ENCODE data around the gene CIDEC. TPM values are rescaled to one million over a fixed set of nuclear protein-coding genes. Genes with fewer than 3 reads are reported as not detected.

Gene CIDEC
- total and polyA plus RNA-seq, 9 of the 15 experiments (the other 6 are each of a cell fraction or from before 2014, with no cell fraction given): not detected

DNA sequence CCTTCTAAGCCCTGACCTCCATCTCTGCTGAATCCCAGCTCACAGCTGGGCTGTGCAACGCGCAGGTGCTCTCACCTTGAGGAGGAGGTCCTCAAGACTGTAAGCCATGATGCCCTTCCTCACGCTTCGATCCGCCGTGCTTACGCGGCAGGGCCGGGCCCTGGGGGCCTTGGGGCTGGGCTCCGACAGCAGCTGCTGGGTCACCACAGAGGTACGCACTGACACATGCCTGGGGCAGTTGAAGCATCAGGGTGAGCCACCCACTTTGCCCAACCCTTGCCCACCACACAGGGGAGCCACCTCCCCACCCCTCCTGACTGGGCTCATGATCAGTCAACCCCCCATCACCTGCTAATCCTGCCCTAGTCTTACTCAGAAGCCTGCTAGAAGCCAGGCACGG lies 3.1 kb downstream of the CIDEC start (continued):
- TF ChIP-seq CBX2 (IDR thresholded peaks at IDR 0.05; ENCODE audit: insufficient read depth, low read length, poor library complexity, severe bottlenecking) (no peak), PYGO2 (tag; IDR thresholded peaks at IDR 0.05) (no peak), RHOXF2B (CRISPR knock-in tag; conservative IDR thresholded peaks at IDR 0.05) (no peak), SIN3B (IDR thresholded peaks at IDR 0.05; ENCODE audit: low read depth) (no peak), ZNF655 (CRISPR knock-in tag; IDR thresholded peaks at IDR 0.05) (no peak), MAFK (IDR thresholded peaks at IDR 0.05; ENCODE audit: low read length) (no peak), C11orf30 (IDR thresholded peaks at IDR 0.05; ENCODE audit: low read depth) (no peak), RFX7 (CRISPR knock-in tag; IDR thresholded peaks at IDR 0.05) (no peak), TSC22D4 (tag; IDR thresholded peaks at IDR 0.05) (no peak), ZFP36 (IDR thresholded peaks at IDR 0.05; ENCODE audit: low read depth, low read length, partially characterized antibody) (no peak), KLF13 (tag; IDR thresholded peaks at IDR 0.05; ENCODE audit: borderline replicate concordance, low read depth) (no peak), SNRNP70 (optimal IDR thresholded peaks at IDR 0.05; ENCODE audit: low read depth, low read length) (no peak)
- TF ChIP-seq, protein P1, sequence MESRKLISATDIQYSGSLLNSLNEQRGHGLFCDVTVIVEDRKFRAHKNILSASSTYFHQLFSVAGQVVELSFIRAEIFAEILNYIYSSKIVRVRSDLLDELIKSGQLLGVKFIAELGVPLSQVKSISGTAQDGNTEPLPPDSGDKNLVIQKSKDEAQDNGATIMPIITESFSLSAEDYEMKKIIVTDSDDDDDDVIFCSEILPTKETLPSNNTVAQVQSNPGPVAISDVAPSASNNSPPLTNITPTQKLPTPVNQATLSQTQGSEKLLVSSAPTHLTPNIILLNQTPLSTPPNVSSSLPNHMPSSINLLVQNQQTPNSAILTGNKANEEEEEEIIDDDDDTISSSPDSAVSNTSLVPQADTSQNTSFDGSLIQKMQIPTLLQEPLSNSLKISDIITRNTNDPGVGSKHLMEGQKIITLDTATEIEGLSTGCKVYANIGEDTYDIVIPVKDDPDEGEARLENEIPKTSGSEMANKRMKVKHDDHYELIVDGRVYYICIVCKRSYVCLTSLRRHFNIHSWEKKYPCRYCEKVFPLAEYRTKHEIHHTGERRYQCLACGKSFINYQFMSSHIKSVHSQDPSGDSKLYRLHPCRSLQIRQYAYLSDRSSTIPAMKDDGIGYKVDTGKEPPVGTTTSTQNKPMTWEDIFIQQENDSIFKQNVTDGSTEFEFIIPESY (CRISPR knock-in tag; IDR thresholded peaks at IDR 0.05): 0 out of 2 replicates have a peak, but pooled peaks have one; percentile 30
- TF ChIP-seq, protein P2, sequence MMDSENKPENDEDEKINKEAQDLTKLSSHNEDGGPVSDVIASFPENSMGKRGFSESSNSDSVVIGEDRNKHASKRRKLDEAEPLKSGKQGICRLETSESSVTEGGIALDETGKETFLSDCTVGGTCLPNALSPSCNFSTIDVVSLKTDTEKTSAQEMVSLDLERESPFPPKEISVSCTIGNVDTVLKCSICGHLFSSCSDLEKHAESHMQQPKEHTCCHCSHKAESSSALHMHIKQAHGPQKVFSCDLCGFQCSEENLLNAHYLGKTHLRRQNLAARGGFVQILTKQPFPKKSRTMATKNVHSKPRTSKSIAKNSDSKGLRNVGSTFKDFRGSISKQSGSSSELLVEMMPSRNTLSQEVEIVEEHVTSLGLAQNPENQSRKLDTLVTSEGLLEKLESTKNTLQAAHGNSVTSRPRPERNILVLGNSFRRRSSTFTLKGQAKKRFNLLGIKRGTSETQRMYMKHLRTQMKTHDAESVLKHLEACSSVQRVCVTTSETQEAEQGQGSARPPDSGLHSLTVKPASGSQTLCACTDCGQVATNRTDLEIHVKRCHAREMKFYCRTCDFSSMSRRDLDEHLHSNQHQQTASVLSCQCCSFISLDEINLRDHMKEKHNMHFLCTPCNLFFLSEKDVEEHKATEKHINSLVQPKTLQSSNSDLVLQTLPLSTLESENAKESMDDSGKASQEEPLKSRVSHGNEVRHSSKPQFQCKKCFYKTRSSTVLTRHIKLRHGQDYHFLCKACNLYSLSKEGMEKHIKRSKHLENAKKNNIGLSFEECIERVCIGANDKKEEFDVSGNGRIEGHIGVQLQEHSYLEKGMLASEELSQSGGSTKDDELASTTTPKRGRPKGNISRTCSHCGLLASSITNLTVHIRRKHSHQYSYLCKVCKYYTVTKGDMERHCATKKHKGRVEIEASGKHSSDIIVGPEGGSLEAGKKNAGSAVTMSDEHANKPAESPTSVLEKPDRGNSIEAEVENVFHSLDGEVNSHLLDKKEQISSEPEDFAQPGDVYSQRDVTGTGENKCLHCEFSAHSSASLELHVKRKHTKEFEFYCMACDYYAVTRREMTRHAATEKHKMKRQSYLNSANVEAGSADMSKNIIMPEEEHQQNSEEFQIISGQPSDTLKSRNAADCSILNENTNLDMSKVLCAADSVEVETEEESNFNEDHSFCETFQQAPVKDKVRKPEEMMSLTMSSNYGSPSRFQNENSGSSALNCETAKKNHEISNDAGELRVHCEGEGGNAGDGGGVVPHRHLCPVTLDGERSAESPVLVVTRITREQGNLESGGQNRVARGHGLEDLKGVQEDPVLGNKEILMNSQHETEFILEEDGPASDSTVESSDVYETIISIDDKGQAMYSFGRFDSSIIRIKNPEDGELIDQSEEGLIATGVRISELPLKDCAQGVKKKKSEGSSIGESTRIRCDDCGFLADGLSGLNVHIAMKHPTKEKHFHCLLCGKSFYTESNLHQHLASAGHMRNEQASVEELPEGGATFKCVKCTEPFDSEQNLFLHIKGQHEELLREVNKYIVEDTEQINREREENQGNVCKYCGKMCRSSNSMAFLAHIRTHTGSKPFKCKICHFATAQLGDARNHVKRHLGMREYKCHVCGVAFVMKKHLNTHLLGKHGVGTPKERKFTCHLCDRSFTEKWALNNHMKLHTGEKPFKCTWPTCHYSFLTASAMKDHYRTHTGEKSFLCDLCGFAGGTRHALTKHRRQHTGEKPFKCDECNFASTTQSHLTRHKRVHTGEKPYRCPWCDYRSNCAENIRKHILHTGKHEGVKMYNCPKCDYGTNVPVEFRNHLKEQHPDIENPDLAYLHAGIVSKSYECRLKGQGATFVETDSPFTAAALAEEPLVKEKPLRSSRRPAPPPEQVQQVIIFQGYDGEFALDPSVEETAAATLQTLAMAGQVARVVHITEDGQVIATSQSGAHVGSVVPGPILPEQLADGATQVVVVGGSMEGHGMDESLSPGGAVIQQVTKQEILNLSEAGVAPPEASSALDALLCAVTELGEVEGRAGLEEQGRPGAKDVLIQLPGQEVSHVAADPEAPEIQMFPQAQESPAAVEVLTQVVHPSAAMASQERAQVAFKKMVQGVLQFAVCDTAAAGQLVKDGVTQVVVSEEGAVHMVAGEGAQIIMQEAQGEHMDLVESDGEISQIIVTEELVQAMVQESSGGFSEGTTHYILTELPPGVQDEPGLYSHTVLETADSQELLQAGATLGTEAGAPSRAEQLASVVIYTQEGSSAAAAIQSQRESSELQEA (IDR thresholded peaks at IDR 0.05; ENCODE audit: low read depth): no peak
- TF ChIP-seq, protein P3, sequence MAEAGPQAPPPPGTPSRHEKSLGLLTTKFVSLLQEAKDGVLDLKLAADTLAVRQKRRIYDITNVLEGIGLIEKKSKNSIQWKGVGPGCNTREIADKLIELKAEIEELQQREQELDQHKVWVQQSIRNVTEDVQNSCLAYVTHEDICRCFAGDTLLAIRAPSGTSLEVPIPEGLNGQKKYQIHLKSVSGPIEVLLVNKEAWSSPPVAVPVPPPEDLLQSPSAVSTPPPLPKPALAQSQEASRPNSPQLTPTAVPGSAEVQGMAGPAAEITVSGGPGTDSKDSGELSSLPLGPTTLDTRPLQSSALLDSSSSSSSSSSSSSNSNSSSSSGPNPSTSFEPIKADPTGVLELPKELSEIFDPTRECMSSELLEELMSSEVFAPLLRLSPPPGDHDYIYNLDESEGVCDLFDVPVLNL (CRISPR knock-in tag; IDR thresholded peaks at IDR 0.05; ENCODE audit: low read depth): no peak
